Ovary (tissue), 3 donors: ENCODE data around the gene PRR15L.

Experiments
- EP300 ChIP-seq: sonication (generic); formaldehyde crosslinking; IDR thresholded peaks from one replicate; pipeline ENCODE4 v1.6.1; 2017; ENCODE audit warnings: antibody characterized with exemption
- POLR2A ChIP-seq: fragments of 450-650 bp; IDR thresholded peaks from one replicate; pipeline ENCODE4 v1.6.1; 2017; ENCODE audit warnings: antibody characterized with exemption, mild to moderate bottlenecking, moderate library complexity
- TF ChIP-seq, protein P1 (sequence below), 3 donors: fragments of 450-650 bp in 2 of 3; fragments of 200-600 bp in 1 of 3; IDR thresholded peaks; one replicate each; pipeline versions ENCODE4 v1.5.1 to v1.8.0; 2016 to 2022; ENCODE audit warnings: antibody characterized with exemption in 3 of 3, mild to moderate bottlenecking in 1 of 3
- donor health status: DM: no; HTN: no; CAD: no.

DNA sequence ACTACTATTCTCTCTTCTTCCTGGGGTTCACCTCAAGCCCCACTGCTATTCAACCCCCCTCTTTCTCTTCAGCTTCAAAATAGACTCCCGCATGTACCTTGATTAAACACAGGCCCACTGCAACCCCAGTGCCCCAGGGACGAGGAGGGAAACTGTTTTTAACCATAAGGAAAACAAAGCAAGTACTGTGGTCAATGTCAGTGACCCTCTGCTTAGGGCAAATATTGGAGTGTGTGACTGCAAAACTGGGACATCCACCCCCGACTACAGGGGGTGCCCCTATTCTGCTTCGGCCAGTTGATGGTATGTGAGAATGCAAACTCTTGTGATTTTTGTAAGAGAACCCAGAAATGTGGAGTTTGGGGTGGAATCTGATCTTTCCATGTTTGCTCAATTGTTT, 25.8 kb downstream of the PRR15L start:
- TF ChIP-seq, protein P1, sequence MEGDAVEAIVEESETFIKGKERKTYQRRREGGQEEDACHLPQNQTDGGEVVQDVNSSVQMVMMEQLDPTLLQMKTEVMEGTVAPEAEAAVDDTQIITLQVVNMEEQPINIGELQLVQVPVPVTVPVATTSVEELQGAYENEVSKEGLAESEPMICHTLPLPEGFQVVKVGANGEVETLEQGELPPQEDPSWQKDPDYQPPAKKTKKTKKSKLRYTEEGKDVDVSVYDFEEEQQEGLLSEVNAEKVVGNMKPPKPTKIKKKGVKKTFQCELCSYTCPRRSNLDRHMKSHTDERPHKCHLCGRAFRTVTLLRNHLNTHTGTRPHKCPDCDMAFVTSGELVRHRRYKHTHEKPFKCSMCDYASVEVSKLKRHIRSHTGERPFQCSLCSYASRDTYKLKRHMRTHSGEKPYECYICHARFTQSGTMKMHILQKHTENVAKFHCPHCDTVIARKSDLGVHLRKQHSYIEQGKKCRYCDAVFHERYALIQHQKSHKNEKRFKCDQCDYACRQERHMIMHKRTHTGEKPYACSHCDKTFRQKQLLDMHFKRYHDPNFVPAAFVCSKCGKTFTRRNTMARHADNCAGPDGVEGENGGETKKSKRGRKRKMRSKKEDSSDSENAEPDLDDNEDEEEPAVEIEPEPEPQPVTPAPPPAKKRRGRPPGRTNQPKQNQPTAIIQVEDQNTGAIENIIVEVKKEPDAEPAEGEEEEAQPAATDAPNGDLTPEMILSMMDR (IDR thresholded peaks at IDR 0.05): no peak
- TF ChIP-seq POLR2A: no peak
- no peak for TF ChIP-seq EP300
